ENCODE measurements around the gene RNU6-8.

DNA sequence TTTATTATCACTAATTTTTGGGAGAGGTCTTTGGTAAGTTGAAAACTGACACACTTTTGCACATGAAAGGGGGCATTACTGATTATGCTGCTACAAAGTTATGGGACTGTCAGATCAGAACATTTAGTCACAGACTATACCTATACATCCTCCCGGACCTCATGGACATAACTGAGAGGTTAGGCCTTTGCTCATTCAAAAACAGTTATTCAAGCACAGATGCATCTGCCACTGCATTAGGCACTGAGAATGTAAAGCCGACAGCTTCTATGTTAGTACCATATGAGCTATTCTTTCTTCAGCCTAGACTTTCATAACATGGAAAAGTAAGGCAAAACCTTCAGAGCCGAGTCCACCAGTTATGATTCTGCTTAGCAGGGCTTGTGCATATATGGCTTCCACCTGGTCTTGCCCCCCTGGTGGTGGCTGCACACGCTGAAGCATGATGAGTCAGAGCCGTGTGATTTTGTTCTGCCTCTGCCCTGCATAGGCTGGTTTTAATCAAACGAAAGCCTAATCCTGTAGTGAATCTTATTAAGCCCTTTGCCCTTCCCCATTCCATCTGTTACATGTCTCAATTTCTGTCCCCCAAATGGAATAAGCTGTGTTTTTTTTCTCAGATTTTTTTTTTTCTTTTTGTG lies 21.8 kb upstream of the RNU6-8 start:
- TF ChIP-seq CTCF (IDR thresholded peaks at IDR 0.05 in 2 of 3, conservative IDR thresholded peaks at IDR 0.05 in 1 of 3; ENCODE audit: control insufficient read depth in 2 of 3, extremely low read depth in 1 of 3, insufficient read depth in 1 of 3, low read depth in 3 of 3, low read length in 3 of 3) (peak in 2 of 3 experiments; percentile 19 to 22; a peak in 1 of 6 replicates), GABPA (IDR thresholded peaks at IDR 0.05; ENCODE audit: low read depth) (no peak), POLR2AphosphoS5 (IDR thresholded peaks at IDR 0.05; ENCODE audit: low read length) (no peak), POLR2A (IDR thresholded peaks at IDR 0.05; ENCODE audit: low read depth, low read length) (no peak), MTA3 (IDR thresholded peaks at IDR 0.05; ENCODE audit: borderline replicate concordance, low read length) (no peak), CHD2 (IDR thresholded peaks at IDR 0.05; ENCODE audit: borderline replicate concordance, low read depth, low read length) (no peak), JUNB (IDR thresholded peaks at IDR 0.05) (no peak), CEBPB (IDR thresholded peaks at IDR 0.05; ENCODE audit: borderline replicate concordance in 1 of 2, low read depth in 2 of 2, low read length in 2 of 2) (no peak), BHLHE40 (IDR thresholded peaks at IDR 0.05; ENCODE audit: borderline replicate concordance in 1 of 2, low read depth in 2 of 2, low read length in 1 of 2) (no peak), ZNF687 (IDR thresholded peaks at IDR 0.05) (no peak), TAF1 (IDR thresholded peaks at IDR 0.05; ENCODE audit: borderline replicate concordance, low read depth, low read length) (no peak)

All from GM12878 (cell line).